MV-4-11 (cell line): Measurements from ENCODE around the gene RHOBTB3.
"Not testable (repeated sequence)": the region's sequence is repeated elsewhere in the genome, so short reads cannot be mapped to it uniquely, and the experiment has no call there.

Experiments
- DNase-seq: peaks from one replicate; lab custom pipeline; 2025; lab: John Stamatoyannopoulos, UW

RHOBTB3 gene

GRCh38 chr5:95799191-95799835, 68.2 kb downstream of the RHOBTB3 start:
- DNase-seq = no peak

DNA sequence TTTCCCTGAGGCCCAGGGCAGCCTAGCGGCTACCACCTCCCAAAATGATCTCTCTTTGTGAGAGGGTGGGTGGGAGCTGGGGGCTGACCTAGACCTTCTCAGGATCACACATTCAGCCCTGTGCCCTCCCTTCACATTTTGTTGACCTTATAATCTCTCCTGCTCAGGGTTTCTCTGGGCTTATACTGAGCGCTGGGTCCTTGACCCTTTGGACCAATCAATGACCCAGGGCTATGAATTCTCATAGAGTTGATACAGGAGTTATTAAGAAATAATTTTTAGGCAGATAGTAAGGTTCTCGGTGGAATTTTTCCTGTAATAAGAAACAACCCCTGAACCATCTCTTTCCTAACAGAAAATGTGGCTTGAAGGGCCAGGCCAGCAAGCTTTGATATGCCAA, 69.4 kb downstream of the RHOBTB3 start:
- no peak for DNase-seq

DNA sequence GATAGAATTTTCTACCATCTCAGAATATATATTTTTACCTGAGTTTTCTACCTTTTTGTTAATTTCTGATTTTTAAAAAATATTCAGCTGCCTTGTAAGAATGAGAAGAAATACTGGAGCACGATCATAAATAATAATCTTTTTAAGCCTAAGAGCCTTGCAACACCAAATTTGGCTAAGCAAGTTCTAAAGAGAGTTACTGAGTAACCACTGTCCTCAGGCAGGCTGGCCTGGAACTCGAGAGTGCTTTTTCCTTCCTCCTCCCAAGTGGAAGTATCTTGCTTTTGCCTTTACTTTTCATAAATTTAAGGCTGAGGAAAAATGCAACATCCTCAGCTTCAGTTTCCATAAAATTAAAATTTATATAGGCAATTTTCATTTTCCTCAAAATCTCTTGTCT, 70.4 kb downstream of the RHOBTB3 start:
- DNase-seq = peak; percentile 31

DNA sequence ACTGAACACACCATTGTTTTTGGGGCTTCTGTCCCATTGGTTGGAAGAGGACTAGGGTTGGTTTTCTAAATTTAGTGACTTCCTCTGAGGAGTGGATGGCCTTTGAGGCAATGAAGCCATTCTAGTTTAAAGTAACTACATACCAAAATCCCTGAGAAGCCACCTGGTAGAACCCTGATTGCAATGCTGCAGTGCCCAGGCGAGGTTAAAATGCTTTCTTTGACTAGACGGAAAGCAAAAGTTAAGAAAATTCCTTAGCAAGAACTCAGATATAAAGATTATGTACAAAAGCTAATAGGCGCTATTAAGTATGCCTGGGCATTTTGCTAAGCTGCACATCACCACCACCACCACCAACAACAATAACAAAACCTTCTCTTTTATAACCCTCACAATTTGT, 70.8 kb downstream of the RHOBTB3 start:
- DNase-seq = no peak

DNA sequence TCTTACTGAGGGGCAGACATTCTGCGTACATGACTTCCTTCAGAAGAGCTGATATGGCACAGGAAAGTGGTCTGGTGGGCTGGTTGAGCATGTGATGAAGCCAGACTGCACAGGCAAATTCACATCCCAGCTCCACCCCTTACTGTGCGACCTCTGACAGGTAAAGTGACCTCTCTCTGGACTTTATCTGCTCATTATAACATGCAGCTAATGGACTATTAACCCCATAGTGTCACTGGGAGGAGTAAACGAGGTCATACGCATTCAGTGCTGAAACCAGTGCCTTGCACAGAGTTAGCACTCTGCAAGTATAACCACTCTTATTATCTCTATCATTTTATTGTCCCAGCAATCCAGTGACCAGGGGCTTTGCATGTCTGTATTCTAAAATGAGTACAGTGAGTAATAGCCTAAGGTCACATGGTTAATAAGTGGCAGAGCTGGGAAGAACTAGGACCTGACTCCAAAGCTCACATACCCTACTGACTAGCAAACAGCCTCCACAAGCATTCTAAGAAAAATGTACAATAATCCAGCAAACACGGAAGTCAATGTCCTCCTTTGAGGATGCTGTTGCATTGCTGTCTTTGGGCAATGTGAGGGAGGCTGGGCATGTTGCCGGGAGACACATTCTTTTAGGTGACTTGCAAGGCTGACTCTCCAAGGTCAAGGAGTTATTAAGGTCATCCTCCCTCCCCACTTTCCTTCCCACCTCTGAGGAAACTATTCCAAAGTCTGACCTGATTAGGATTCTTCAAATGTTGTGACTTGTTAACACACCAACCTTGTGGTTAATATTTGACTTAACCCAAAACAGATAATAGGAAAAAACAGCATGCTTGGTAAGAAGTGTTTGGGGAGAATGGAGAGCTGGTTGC, 72.4 kb downstream of the RHOBTB3 start:
- DNase-seq = no peak

DNA sequence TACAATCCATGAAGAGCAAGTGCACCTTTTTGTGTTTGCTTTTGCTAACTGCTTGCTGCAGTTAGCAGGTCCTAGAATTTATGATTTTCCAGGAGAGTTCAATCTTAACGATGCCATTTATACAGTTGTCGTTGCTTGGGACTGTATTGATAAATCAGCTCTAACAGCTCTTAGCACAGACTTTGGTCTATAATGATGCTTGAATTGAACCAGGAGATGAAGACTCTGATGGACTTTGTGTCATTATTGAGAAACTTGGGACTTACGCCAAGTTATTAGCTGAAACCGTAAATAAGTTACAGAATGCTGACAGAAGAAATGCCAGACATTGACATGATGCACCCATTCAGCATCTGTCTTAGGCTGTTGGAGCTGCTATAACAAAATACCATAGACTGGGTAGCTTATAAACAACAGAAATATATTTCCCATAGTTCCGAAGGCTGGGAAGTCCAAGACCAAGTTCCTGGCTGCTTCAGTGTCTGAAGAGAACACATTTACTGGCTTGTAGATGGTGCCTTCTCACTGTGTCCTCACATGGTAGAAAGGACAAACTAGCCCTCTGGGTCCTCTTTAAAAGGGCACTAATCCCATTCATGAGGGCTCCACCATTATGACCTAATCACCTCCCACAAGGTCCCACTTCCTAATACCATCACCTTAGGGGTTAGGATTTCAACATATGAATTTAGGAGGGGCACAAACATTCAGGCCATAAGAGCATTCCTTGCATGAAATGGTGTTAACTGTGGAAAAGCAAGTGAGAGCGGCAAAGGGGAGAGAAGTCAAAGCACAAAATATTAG, 73.8 kb downstream of the RHOBTB3 start:
- DNase-seq = no peak

DNA sequence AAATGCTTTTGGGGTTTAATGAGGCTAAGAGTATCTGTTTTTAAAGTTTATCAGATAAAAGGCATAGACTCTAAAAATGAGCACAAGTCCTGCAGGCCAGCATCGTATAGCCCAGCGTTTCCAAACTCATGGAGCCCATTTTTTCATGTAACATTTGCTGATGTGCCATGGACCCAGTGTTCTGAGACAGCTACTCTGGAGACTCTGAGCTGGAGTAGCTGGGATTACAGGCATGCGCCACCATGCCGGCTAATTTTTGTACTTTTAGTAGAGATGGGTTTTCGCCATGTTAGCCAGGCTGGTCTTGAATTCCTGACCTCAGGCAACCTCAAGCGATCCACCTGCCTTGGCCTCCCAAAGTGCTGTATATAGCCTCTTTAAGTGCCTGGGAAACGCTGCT, 75.6 kb downstream of the RHOBTB3 start:
- no peak for DNase-seq

- no peak for DNase-seq
These were observed 77.0 kb downstream of the RHOBTB3 start for GRCh38 chr5:95808013-95808685.

- peak; percentile 96 for DNase-seq
These were observed 77.7 kb downstream of the RHOBTB3 start for GRCh38 chr5:95808686-95809413.

- DNase-seq = no peak
These were observed 78.4 kb downstream of the RHOBTB3 start for GRCh38 chr5:95809414-95809960.

DNA sequence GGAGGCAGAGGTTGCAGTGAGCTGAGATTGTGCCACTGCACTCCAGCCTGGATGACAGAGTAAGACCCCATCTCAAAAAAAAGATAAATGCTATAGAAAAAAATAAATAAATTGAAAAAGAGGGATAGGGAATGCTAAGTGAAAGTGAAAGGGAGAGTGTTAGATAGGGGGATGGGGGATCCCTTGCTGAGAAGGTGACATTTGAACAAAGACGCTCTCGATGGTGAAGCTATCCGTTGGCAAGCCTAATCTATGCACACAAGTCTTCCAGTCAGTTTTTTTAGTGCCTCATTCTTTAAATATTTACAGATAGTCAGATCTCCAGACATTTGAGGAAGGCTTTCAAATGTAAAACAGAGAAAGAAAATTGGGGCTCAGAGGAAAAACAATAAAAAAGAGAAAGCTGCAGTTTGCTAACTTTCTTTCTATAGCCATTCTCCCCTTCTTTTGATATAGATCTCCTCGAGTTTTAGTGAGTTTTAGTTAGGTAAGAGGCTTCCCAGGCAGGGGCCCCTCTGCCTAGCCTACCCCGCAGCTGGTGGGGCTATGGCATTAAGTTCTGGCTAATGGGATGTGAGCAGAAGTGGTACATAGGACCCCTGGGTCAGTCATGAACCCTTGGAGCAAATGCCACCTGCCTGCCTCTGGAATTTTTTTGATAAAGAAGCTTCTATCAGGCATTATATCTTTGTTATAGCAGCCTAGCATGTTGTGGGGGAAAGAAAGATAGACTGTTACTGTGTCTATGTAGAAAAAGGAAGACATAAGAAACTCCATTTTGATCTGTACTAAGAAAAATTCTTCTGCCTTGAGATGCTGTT, 79.4 kb downstream of the RHOBTB3 start:
- no peak for DNase-seq

- DNase-seq = not testable (repeated sequence)
These were observed 79.9 kb downstream of the RHOBTB3 start for GRCh38 chr5:95811126-95811423.

DNA sequence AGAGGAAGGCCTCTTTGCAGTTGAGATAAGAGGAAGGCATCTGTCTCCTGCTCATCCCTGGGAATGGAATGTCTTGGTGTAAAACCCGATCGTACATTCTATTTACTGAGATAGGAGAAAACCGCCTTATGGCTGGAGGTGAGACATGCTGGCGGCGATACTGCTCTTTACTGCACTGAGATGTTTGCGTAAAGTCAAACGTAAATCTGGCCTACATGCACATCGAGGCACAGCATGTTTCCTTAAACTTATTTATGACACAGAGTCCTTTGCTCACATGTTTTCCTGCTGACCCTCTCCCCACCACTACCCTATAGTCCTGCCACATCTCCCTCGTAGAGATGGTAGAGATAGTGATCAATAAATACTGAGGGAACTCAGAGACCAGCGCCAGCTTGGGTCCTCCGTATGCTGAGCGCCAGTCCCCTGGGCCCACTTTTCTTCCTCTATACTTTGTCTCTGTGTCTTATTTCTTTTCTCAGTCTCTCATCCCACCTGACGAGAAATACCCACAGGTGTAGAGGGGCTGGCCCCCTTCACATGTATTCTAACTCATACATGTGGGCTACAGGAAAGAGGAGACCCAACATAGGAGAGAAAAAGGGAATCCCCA, 80.4 kb downstream of the RHOBTB3 start:
- DNase-seq = not testable (repeated sequence)

- no peak for DNase-seq
These were observed 80.9 kb downstream of the RHOBTB3 start for GRCh38 chr5:95812074-95812471.

DNA sequence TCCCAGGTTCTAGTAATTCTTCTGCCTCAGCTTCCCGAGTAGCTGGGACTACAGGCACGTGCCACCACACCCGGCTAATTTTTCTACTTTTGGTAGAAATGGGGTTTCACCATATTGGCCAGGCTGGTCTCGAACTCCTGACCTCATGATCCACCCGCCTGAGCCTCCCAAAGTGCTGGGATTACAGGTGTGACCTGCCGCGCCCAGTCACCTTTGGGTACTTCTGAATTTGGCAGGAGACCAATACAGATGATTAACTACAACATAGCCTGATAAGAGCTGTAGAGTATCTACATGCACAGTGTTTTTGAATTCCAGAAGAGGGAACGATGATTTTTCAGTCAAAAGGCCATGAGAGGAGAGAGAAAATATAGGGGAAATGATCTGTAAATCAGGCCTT, 81.9 kb downstream of the RHOBTB3 start:
- not testable (repeated sequence) for DNase-seq

- no peak for DNase-seq
These were observed 84.1 kb downstream of the RHOBTB3 start for GRCh38 chr5:95815155-95815729.

GRCh38 chr5:95816341-95816740, 85.2 kb downstream of the RHOBTB3 start:
- DNase-seq = no peak

GRCh38 chr5:95816776-95817175, 85.6 kb downstream of the RHOBTB3 start:
- DNase-seq = no peak

DNA sequence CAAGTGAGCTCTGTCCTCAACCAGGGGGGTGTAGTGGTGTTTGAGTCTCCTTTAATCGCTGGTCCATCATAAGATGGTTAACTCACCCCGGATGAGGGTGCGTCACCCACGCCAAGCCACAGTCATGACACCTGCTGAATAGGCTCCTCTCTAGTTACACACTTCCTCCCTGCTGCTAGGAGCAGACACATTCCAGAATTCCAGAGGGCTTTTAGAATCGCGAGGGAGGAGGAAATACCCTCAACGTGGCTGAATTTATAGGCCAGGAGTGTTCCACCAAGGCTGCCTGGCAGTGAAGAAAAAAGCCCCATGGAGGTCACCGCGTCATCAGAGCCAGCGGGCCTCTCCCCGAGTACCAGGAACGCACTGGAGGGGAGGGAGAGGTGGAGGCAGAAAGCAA, 86.3 kb downstream of the RHOBTB3 start:
- DNase-seq = no peak
